ENCODE measurements around the gene MADCAM1. TPM values are rescaled to one million over a fixed set of nuclear protein-coding genes. Genes with fewer than 3 reads are reported as not detected.
A peak's percentile ranks its signal among the peaks of the same experiment; 100 is the strongest.

MADCAM1 gene
- total RNA-seq, 2 experiments from 2014 or later: 0.24 to 0.37 TPM

GRCh38 chr19:535017-535835 is 38.9 kb downstream of the MADCAM1 start:
- H3K4me1 Mint-ChIP-seq (ENCODE audit: low read depth): peaks cover 21% of the 10 kb centered on the region
- peak overlapping the region; percentile 24 for H3K4me3 Mint-ChIP-seq
- no peaks in the 10 kb centered on the region for H3K9me3 Mint-ChIP-seq
- CTCF ChIA-PET: no interaction called here
- intact Hi-C loops (cut with micrococcal nuclease): no loop called here
- no peaks in the 10 kb centered on the region for H3K27me3 Mint-ChIP-seq (ENCODE audit: low read depth)
- peaks cover 4% of the 10 kb centered on the region for H3K36me3 Mint-ChIP-seq (ENCODE audit: low read depth)
- no peak overlapping the region for H3K27ac Mint-ChIP-seq
- DNase-seq: no peak

- Mint-ChIP-seq H3K4me1 (ENCODE audit: low read depth) (peaks cover 18% of the 10 kb centered on the region), H3K27me3 (ENCODE audit: low read depth) (no peaks in the 10 kb centered on the region), H3K4me3 (no peak overlapping the region), H3K9me3 (no peaks in the 10 kb centered on the region), H3K27ac (no peak overlapping the region), H3K36me3 (ENCODE audit: low read depth) (peaks cover 4% of the 10 kb centered on the region)
- CTCF ChIA-PET: no interaction called here
- intact Hi-C loops (cut with micrococcal nuclease): no loop called here
- DNase-seq: no peak
These were observed 40.0 kb downstream of the MADCAM1 start for GRCh38 chr19:536031-536880.

GRCh38 chr19:536881-537404 is 40.7 kb downstream of the MADCAM1 start:
- CTCF ChIA-PET: no interaction called here
- DNase-seq: no peak
- intact Hi-C loops (cut with micrococcal nuclease): no loop called here
- Mint-ChIP-seq H3K9me3 (no peaks in the 10 kb centered on the region), H3K27me3 (ENCODE audit: low read depth) (no peaks in the 10 kb centered on the region), H3K27ac (no peak overlapping the region), H3K4me3 (no peak overlapping the region), H3K36me3 (ENCODE audit: low read depth) (peaks cover 4% of the 10 kb centered on the region), H3K4me1 (ENCODE audit: low read depth) (peaks cover 18% of the 10 kb centered on the region)

GRCh38 chr19:538641-539428 is 42.5 kb downstream of the MADCAM1 start:
- Mint-ChIP-seq H3K27ac (no peak overlapping the region), H3K27me3 (ENCODE audit: low read depth) (no peaks in the 10 kb centered on the region), H3K4me3 (no peak overlapping the region), H3K36me3 (ENCODE audit: low read depth) (peaks cover 6% of the 10 kb centered on the region), H3K9me3 (no peaks in the 10 kb centered on the region), H3K4me1 (ENCODE audit: low read depth) (peaks cover 15% of the 10 kb centered on the region)
- CTCF ChIA-PET: no interaction called here
- no peak for DNase-seq
- intact Hi-C loops (cut with micrococcal nuclease): no loop called here

GRCh38 chr19:539429-540030 is 43.2 kb downstream of the MADCAM1 start:
- CTCF ChIA-PET: no interaction called here
- Mint-ChIP-seq H3K27me3 (ENCODE audit: low read depth) (no peaks in the 10 kb centered on the region), H3K4me3 (no peak overlapping the region), H3K9me3 (no peaks in the 10 kb centered on the region), H3K27ac (no peak overlapping the region), H3K36me3 (ENCODE audit: low read depth) (peaks cover 6% of the 10 kb centered on the region), H3K4me1 (ENCODE audit: low read depth) (peaks cover 17% of the 10 kb centered on the region)
- DNase-seq: no peak
- intact Hi-C loops (cut with micrococcal nuclease): no loop called here

- no peak for DNase-seq
These were observed 44.8 kb downstream of the MADCAM1 start for GRCh38 chr19:540867-541637.

GRCh38 chr19:541699-542098 is 45.4 kb downstream of the MADCAM1 start:
- Mint-ChIP-seq H3K27ac (no peak overlapping the region), H3K4me3 (no peak overlapping the region), H3K9me3 (no peaks in the 10 kb centered on the region), H3K36me3 (ENCODE audit: low read depth) (peaks cover 5% of the 10 kb centered on the region), H3K27me3 (ENCODE audit: low read depth) (no peaks in the 10 kb centered on the region), H3K4me1 (ENCODE audit: low read depth) (peaks cover 23% of the 10 kb centered on the region)
- CTCF ChIA-PET: interaction anchor here (1.1 to 1.6 kb wide), 2 partner anchors 13 to 43 kb away, joined by 3 read pairs; no protein-coding TSS in a partner anchor
- intact Hi-C loops (cut with micrococcal nuclease): no loop called here
- DNase-seq: no peak

More at GRCh38 chr19:540867-541637, 44.8 kb downstream of the MADCAM1 start:
- Mint-ChIP-seq H3K4me1 (ENCODE audit: low read depth) (peaks cover 23% of the 10 kb centered on the region), H3K27ac (no peak overlapping the region), H3K27me3 (ENCODE audit: low read depth) (no peaks in the 10 kb centered on the region), H3K4me3 (no peak overlapping the region), H3K9me3 (no peaks in the 10 kb centered on the region), H3K36me3 (ENCODE audit: low read depth) (peaks cover 6% of the 10 kb centered on the region)
- CTCF ChIA-PET: interaction anchor here (1.6 kb wide), 1 partner anchor 12 kb away, joined by 3 read pairs; no protein-coding TSS in a partner anchor
- intact Hi-C loops (cut with micrococcal nuclease): no loop called here

GRCh38 chr19:542173-542866 is 46.0 kb downstream of the MADCAM1 start:
- Mint-ChIP-seq H3K36me3 (ENCODE audit: low read depth) (peaks cover 5% of the 10 kb centered on the region), H3K27me3 (ENCODE audit: low read depth) (no peaks in the 10 kb centered on the region), H3K9me3 (no peaks in the 10 kb centered on the region), H3K27ac (no peak overlapping the region), H3K4me1 (ENCODE audit: low read depth) (peaks cover 23% of the 10 kb centered on the region), H3K4me3 (no peak overlapping the region)
- intact Hi-C loops (cut with micrococcal nuclease): no loop called here
- CTCF ChIA-PET: interaction anchor here (1.1 to 1.6 kb wide), 2 partner anchors 14 to 42 kb away, joined by 3 read pairs; no protein-coding TSS in a partner anchor
- no peak for DNase-seq

GRCh38 chr19:543910-544608 is 47.8 kb downstream of the MADCAM1 start, which contains the start of gene GZMM:
Gene GZMM (plus strand): TSS chr19:544053. CDS start chr19:544072, 19 bp downstream.
- CTCF ChIA-PET: interaction anchor here (0.7 kb wide), 2 partner anchors 202 to 209 kb away, joined by 3 read pairs; no protein-coding TSS in a partner anchor
- Mint-ChIP-seq H3K36me3 (ENCODE audit: low read depth) (peaks cover 2% of the 10 kb centered on the region), H3K4me1 (ENCODE audit: low read depth) (peaks cover 23% of the 10 kb centered on the region), H3K27me3 (ENCODE audit: low read depth) (no peaks in the 10 kb centered on the region), H3K4me3 (peak within 1 kb of the TSS; percentile 78), H3K9me3 (no peaks in the 10 kb centered on the region), H3K27ac (peak within 1 kb of the TSS; percentile 81)
- peak; percentile 83 for DNase-seq
- intact Hi-C loops (cut with micrococcal nuclease): loop anchor here (1.0 kb wide), 1 partner anchor 11 kb away; no protein-coding TSS in a partner anchor

- Mint-ChIP-seq H3K4me1 (ENCODE audit: low read depth) (peaks cover 26% of the 10 kb centered on the region), H3K36me3 (ENCODE audit: low read depth) (peaks cover 2% of the 10 kb centered on the region), H3K9me3 (no peaks in the 10 kb centered on the region), H3K27ac (no peak overlapping the region), H3K27me3 (ENCODE audit: low read depth) (no peaks in the 10 kb centered on the region), H3K4me3 (no peak overlapping the region)
- CTCF ChIA-PET: no interaction called here
- intact Hi-C loops (cut with micrococcal nuclease): no loop called here
- no peak for DNase-seq
These were observed 50.8 kb downstream of the MADCAM1 start for GRCh38 chr19:547117-547516.

Measured in activated naive CD4-positive, alpha-beta T cell treated with anti-CD3 and anti-CD28 coated beads for 36 hours (primary cell).